GM23338 (cell line): ENCODE results near the gene ANKRD44. TPM values are rescaled to one million over a fixed set of nuclear protein-coding genes. Genes with fewer than 3 reads are reported as not detected.

Experiments used
- ATAC-seq: fragments of 200-7000 bp; cut with Tn5 transposase; 3 replicates; pipeline ENCODE4 v1.9.1; 2020
- DNase-seq: peaks from one replicate; pipeline ENCODE4 v3.0.0-alpha.2; 2015; ENCODE audit warnings: low spot score
- H2AFZ ChIP-seq: fragments of 200-600 bp; sonication (generic); 2 replicates; pipeline ENCODE4 v1.8.0; 2016; ENCODE audit warnings: antibody characterized with exemption, mild to moderate bottlenecking, moderate library complexity
- H3F3A ChIP-seq: fragments of 200-600 bp; sonication (generic); replicated peaks from 2 replicates; pipeline ENCODE4 v1.8.0; 2017; ENCODE audit warnings: antibody characterized with exemption, mixed run types, low read depth
- H3K27ac ChIP-seq: fragments of 200-600 bp; sonication (generic); 2 replicates; pipeline ENCODE4 v1.6.1; 2016; ENCODE audit warnings: low read depth
- H3K27me3 ChIP-seq: fragments of 200-600 bp; sonication (generic); 2 replicates; pipeline ENCODE4 v1.8.0; 2016; ENCODE audit warnings: mild to moderate bottlenecking, mixed run types, moderate library complexity; ENCODE audit not compliant: insufficient read depth
- H3K36me3 ChIP-seq: fragments of 200-600 bp; sonication (generic); 2 replicates; pipeline ENCODE4 v1.8.0; 2016; ENCODE audit warnings: mild to moderate bottlenecking; ENCODE audit not compliant: insufficient read depth
- H3K4me1 ChIP-seq: fragments of 200-600 bp; sonication (generic); 2 replicates; pipeline ENCODE4 v1.8.0; 2016; ENCODE audit warnings: mild to moderate bottlenecking, moderate library complexity; ENCODE audit not compliant: insufficient read depth
- H3K4me2 ChIP-seq: fragments of 200-600 bp; sonication (generic); 2 replicates; pipeline ENCODE4 v1.7.1; 2017; ENCODE audit warnings: mixed run types
- H3K4me3 ChIP-seq: fragments of 200-600 bp; sonication (generic); 2 replicates; pipeline ENCODE4 v1.6.1; 2016; ENCODE audit warnings: mixed run types
- H3K79me2 ChIP-seq: fragments of 200-600 bp; sonication (generic); replicated peaks from 2 replicates; pipeline ENCODE4 v1.8.0; 2017; ENCODE audit warnings: mild to moderate bottlenecking; ENCODE audit not compliant: insufficient read depth
- H3K9me2 ChIP-seq: fragments of 200-600 bp; sonication (generic); 2 replicates; pipeline ENCODE4 v1.8.0; 2017; ENCODE audit not compliant: insufficient read depth
- H4K20me1 ChIP-seq: fragments of 200-600 bp; sonication (generic); replicated peaks from 2 replicates; pipeline ENCODE4 v1.8.0; 2017; ENCODE audit warnings: mild to moderate bottlenecking; ENCODE audit not compliant: insufficient read depth
- H3K27ac Mint-ChIP-seq: 2 replicates; pipeline ENCODE4 v1.8.0; 2020; ENCODE audit warnings: inconsistent platforms, mild to moderate bottlenecking, moderate library complexity, mixed read lengths
- H3K27me3 Mint-ChIP-seq: 3 replicates; pipeline ENCODE4 v1.8.0; 2022; ENCODE audit warnings: low read depth, mild to moderate bottlenecking, moderate library complexity, mixed read lengths, inconsistent platforms; ENCODE audit not compliant: insufficient read depth, poor library complexity
- H3K36me3 Mint-ChIP-seq: 3 replicates; pipeline ENCODE4 v1.8.0; 2021; ENCODE audit warnings: low read depth, mild to moderate bottlenecking, inconsistent platforms, moderate library complexity, mixed read lengths
- H3K4me1 Mint-ChIP-seq: 3 replicates; pipeline ENCODE4 v1.8.0; 2020; ENCODE audit warnings: mild to moderate bottlenecking, inconsistent platforms, mixed read lengths
- H3K4me3 Mint-ChIP-seq: 3 replicates; pipeline ENCODE4 v1.8.0; 2021; ENCODE audit warnings: moderate library complexity, mild to moderate bottlenecking, inconsistent platforms, mixed read lengths
- H3K9me3 Mint-ChIP-seq: 3 replicates; pipeline ENCODE4 v1.8.0; 2020; ENCODE audit warnings: moderate library complexity, mild to moderate bottlenecking, inconsistent platforms, mixed read lengths
- CREB1 ChIP-seq: fragments of 250-450 bp; sonication (Bioruptor Pico); IDR thresholded peaks from 2 replicates; pipeline ENCODE4 v1.5.0; 2020; ENCODE audit warnings: low read depth, mild to moderate bottlenecking, moderate library complexity
- ETS1 ChIP-seq: IDR thresholded peaks from 2 replicates; pipeline ENCODE4 v1.6.1; 2016; ENCODE audit warnings: antibody characterized with exemption
- EZH2 ChIP-seq: fragments of 200-600 bp; sonication (generic); IDR thresholded peaks from one replicate; pipeline ENCODE4 v1.8.0; 2017; ENCODE audit warnings: antibody characterized with exemption, mild to moderate bottlenecking, low read depth; ENCODE audit not compliant: unreplicated experiment
- EZH2phosphoT487 ChIP-seq: fragments of 200-600 bp; sonication (generic); IDR thresholded peaks from one replicate; pipeline ENCODE4 v1.8.1; 2018; ENCODE audit warnings: antibody characterized with exemption; ENCODE audit not compliant: unreplicated experiment
- JUNB ChIP-seq: IDR thresholded peaks from one replicate; pipeline ENCODE4 v1.6.1; 2016; ENCODE audit warnings: antibody characterized with exemption; ENCODE audit not compliant: unreplicated experiment
- NANOG ChIP-seq: IDR thresholded peaks from 2 replicates; pipeline ENCODE4 v1.6.1; 2016; ENCODE audit warnings: antibody characterized with exemption, borderline replicate concordance
- POLR2AphosphoS5 ChIP-seq: IDR thresholded peaks from 2 replicates; pipeline ENCODE4 v1.6.1; 2016; ENCODE audit warnings: antibody characterized with exemption, low read depth
- REST ChIP-seq: IDR thresholded peaks from one replicate; pipeline ENCODE4 v1.6.1; 2018; ENCODE audit warnings: antibody characterized with exemption; ENCODE audit not compliant: unreplicated experiment
- STAT1 ChIP-seq: IDR thresholded peaks from one replicate; pipeline ENCODE4 v1.6.1; 2016; ENCODE audit warnings: antibody characterized with exemption; ENCODE audit not compliant: unreplicated experiment
- ZNF114 ChIP-seq: fragments of 250-450 bp; sonication (Bioruptor Pico); IDR thresholded peaks from 2 replicates; pipeline ENCODE4 v1.5.0; 2020; ENCODE audit warnings: mild to moderate bottlenecking, moderate library complexity
- ZNF331 ChIP-seq: fragments of 250-450 bp; sonication (Bioruptor Pico); IDR thresholded peaks from 2 replicates; pipeline ENCODE4 v1.5.0; 2020; ENCODE audit warnings: low read depth, mild to moderate bottlenecking, moderate library complexity
- ZNF462 ChIP-seq: fragments of 250-450 bp; sonication (Bioruptor Pico); IDR thresholded peaks from 2 replicates; pipeline ENCODE4 v1.5.0; 2020; ENCODE audit warnings: mild to moderate bottlenecking, moderate library complexity
- polyA plus RNA-seq: library from polyadenylated mRNA; unstranded; fragments of >200 nt; fragmentation: Nextera tagmentation; extraction: Ambion mirVana; gene quantifications from 2 replicates; pipeline ENCODE4 v1.2.1, GENCODE V29; 2016
- total RNA-seq: library from RNA; depleted of rRNA; stranded (reverse); fragments of >200 nt; shearing (Covaris generic); gene quantifications from 2 replicates; pipeline ENCODE4 v1.2.3, GENCODE V29; 2014
- TF ChIP-seq, protein P1 (sequence below), 2 experiments: fragments of 200-600 bp in 1 of 2; sonication (generic) in 1 of 2; conservative IDR thresholded peaks; 2 replicates each; pipeline versions ENCODE4 v1.5.1 to v1.6.1; 2016 to 2017; ENCODE audit warnings: antibody characterized with exemption in 2 of 2, low read depth in 2 of 2, mild to moderate bottlenecking in 2 of 2, moderate library complexity in 1 of 2

The ANKRD44 gene
- total and polyA plus RNA-seq, 2 experiments from 2014 or later: 0.44 to 0.56 TPM

DNA sequence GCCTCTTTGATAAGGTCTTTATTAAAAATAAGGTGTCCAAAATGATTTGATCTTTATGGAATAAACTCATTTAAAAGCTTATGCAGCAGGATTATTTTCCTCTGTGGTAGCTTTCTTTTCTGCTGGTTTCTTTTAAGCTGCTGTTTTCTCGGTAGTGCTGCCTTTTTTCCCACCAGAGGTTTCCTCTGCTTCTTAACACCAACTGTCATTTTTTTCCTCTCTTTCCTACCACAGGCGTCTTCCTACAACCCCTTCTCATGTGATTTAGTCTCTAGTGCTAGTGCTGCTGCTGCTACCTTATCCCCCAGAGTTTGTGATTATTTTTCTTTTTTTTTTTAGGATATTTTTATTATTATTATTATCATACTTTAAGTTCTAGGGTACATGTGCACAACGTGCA, 281.9 kb downstream of the ANKRD44 start:
- H3K4me2 ChIP-seq: no peak overlapping the region
- H3K4me3 ChIP-seq: no peak overlapping the region
- Mint-ChIP-seq H3K27ac (no peak overlapping the region), H3K4me3 (no peak overlapping the region), H3K36me3 (no peaks in the 10 kb centered on the region), H3K27me3 (peaks cover 4% of the 10 kb centered on the region), H3K9me3 (no peaks in the 10 kb centered on the region; the same call in 2 of the 3 replicates), H3K4me1 (no peaks in the 10 kb centered on the region)
- H3K36me3 ChIP-seq: no peaks in the 10 kb centered on the region
- TF ChIP-seq STAT1 (no peak), ZNF331 (no peak), JUNB (no peak), ZNF114 (CRISPR knock-in tag) (no peak), REST (no peak), NANOG (no peak), ZNF462 (CRISPR knock-in tag) (no peak), EZH2phosphoT487 (no peak), ETS1 (no peak), EZH2 (no peak), POLR2AphosphoS5 (no peak), CREB1 (CRISPR knock-in tag) (no peak)
- TF ChIP-seq, protein P1, sequence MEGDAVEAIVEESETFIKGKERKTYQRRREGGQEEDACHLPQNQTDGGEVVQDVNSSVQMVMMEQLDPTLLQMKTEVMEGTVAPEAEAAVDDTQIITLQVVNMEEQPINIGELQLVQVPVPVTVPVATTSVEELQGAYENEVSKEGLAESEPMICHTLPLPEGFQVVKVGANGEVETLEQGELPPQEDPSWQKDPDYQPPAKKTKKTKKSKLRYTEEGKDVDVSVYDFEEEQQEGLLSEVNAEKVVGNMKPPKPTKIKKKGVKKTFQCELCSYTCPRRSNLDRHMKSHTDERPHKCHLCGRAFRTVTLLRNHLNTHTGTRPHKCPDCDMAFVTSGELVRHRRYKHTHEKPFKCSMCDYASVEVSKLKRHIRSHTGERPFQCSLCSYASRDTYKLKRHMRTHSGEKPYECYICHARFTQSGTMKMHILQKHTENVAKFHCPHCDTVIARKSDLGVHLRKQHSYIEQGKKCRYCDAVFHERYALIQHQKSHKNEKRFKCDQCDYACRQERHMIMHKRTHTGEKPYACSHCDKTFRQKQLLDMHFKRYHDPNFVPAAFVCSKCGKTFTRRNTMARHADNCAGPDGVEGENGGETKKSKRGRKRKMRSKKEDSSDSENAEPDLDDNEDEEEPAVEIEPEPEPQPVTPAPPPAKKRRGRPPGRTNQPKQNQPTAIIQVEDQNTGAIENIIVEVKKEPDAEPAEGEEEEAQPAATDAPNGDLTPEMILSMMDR (conservative IDR thresholded peaks at IDR 0.05; ENCODE audit: low read depth in 2 of 2): no peak
- H4K20me1 ChIP-seq: no peaks in the 10 kb centered on the region
- no peaks in the 10 kb centered on the region for H3K27me3 ChIP-seq
- DNase-seq: no peak
- no peaks in the 10 kb centered on the region for H3K79me2 ChIP-seq
- H3K27ac ChIP-seq: no peak overlapping the region
- 0 out of 2 replicates have a peak, but pooled peaks cover 12% of the 10 kb centered on the region for H3K9me2 ChIP-seq
- H3F3A ChIP-seq: no peaks in the 10 kb centered on the region
- H2AFZ ChIP-seq: no peak overlapping the region
- no peaks in the 10 kb centered on the region for H3K4me1 ChIP-seq
- ATAC-seq: no peak
